Measurements from ENCODE around the gene SLC9B1.
"Not testable (repeated sequence)": the region's sequence is repeated elsewhere in the genome, so short reads cannot be mapped to it uniquely, and the experiment has no call there.

The SLC9B1 gene

GRCh38 chr4:102883278-102883677 is 136.2 kb downstream of the SLC9B1 start:
- DNase-seq (ENCODE audit: extremely low spot score): no peak
- TF ChIP-seq SP1 (IDR thresholded peaks at IDR 0.05) (no peak), ELF4 (IDR thresholded peaks at IDR 0.05) (no peak)
- POLR2A ChIA-PET: no interaction called here
- CTCF ChIA-PET: no interaction called here

- DNase-seq (ENCODE audit: extremely low spot score): no peak
- CTCF ChIA-PET: no interaction called here
- POLR2A ChIA-PET: no interaction called here
- no peak for TF ChIP-seq ARNT (IDR thresholded peaks at IDR 0.05)
- no peak for TF ChIP-seq PKNOX1 (IDR thresholded peaks at IDR 0.05)
- TF ChIP-seq BHLHE40 (IDR thresholded peaks at IDR 0.05; ENCODE audit: borderline replicate concordance): no peak
- TF ChIP-seq CTBP1 (IDR thresholded peaks at IDR 0.05; ENCODE audit: borderline replicate concordance): no peak
- TF ChIP-seq L3MBTL2 (conservative IDR thresholded peaks at IDR 0.05): no peak
- no peak for TF ChIP-seq SP1 (IDR thresholded peaks at IDR 0.05)
- TF ChIP-seq FOXM1 (IDR thresholded peaks at IDR 0.05; ENCODE audit: borderline replicate concordance): no peak
- TF ChIP-seq LEF1 (IDR thresholded peaks at IDR 0.05; ENCODE audit: borderline replicate concordance): no peak
Observed at GRCh38 chr4:102881343-102881742, 138.2 kb downstream of the SLC9B1 start.

- no peak for TF ChIP-seq BHLHE40 (IDR thresholded peaks at IDR 0.05; ENCODE audit: borderline replicate concordance)
- no peak for TF ChIP-seq NFRKB (IDR thresholded peaks at IDR 0.05)
- TF ChIP-seq PKNOX1 (IDR thresholded peaks at IDR 0.05): no peak
- TF ChIP-seq ZNF384 (IDR thresholded peaks at IDR 0.05): no peak
- TF ChIP-seq ARNT (IDR thresholded peaks at IDR 0.05): no peak
- TF ChIP-seq SUZ12 (IDR thresholded peaks at IDR 0.05): no peak
- TF ChIP-seq FOXM1 (IDR thresholded peaks at IDR 0.05; ENCODE audit: borderline replicate concordance): no peak
- TF ChIP-seq TARDBP (IDR thresholded peaks at IDR 0.05): no peak
- TF ChIP-seq L3MBTL2 (conservative IDR thresholded peaks at IDR 0.05): no peak
- no peak for TF ChIP-seq LEF1 (IDR thresholded peaks at IDR 0.05; ENCODE audit: borderline replicate concordance)
- TF ChIP-seq HDGF (IDR thresholded peaks at IDR 0.05; ENCODE audit: borderline replicate concordance): no peak
- TF ChIP-seq ELF4 (IDR thresholded peaks at IDR 0.05): no peak
- CTCF ChIA-PET: interaction anchor here (0.6 kb wide), 1 partner anchor 448 kb away, joined by 9 read pairs; no protein-coding TSS in a partner anchor
- no peak for DNase-seq (ENCODE audit: extremely low spot score)
- POLR2A ChIA-PET: no interaction called here
Observed at GRCh38 chr4:102878901-102879300, 140.6 kb downstream of the SLC9B1 start.

GRCh38 chr4:102878349-102878748 is 141.2 kb downstream of the SLC9B1 start:
- DNase-seq (ENCODE audit: extremely low spot score); POLR2A ChIA-PET: not testable (repeated sequence)
- CTCF ChIA-PET: interaction anchor here (0.6 kb wide), 2 partner anchors 10 to 447 kb away, joined by 3 to 9 read pairs; no protein-coding TSS in a partner anchor

GRCh38 chr4:102877477-102878106 is 141.9 kb downstream of the SLC9B1 start:
- CTCF ChIA-PET; DNase-seq (ENCODE audit: extremely low spot score): not testable (repeated sequence)
- POLR2A ChIA-PET: interaction anchor here (0.9 kb wide), 1 partner anchor 9 kb away, joined by 3 read pairs; the partner anchor contains the start of gene CISD2

GRCh38 chr4:102871772-102872171 is 147.7 kb downstream of the SLC9B1 start:
- CTCF ChIA-PET: no interaction called here
- no peak for DNase-seq (ENCODE audit: extremely low spot score)
- TF ChIP-seq FOXK2 (IDR thresholded peaks at IDR 0.05): no peak
- no peak for TF ChIP-seq HDGF (IDR thresholded peaks at IDR 0.05; ENCODE audit: borderline replicate concordance)
- no peak for TF ChIP-seq FOXA1 (IDR thresholded peaks at IDR 0.05)
- no peak for TF ChIP-seq ARNT (IDR thresholded peaks at IDR 0.05)
- no peak for TF ChIP-seq LEF1 (IDR thresholded peaks at IDR 0.05; ENCODE audit: borderline replicate concordance)
- no peak for TF ChIP-seq L3MBTL2 (conservative IDR thresholded peaks at IDR 0.05)
- TF ChIP-seq CTBP1 (IDR thresholded peaks at IDR 0.05; ENCODE audit: borderline replicate concordance): no peak
- TF ChIP-seq SUZ12 (IDR thresholded peaks at IDR 0.05): no peak
- TF ChIP-seq PKNOX1 (IDR thresholded peaks at IDR 0.05): no peak
- TF ChIP-seq SP1 (IDR thresholded peaks at IDR 0.05): no peak
- POLR2A ChIA-PET: interaction anchor here (0.5 kb wide), 1 partner anchor 47 kb away, joined by 4 read pairs; no protein-coding TSS in a partner anchor

GRCh38 chr4:102869569-102870197 is 149.8 kb downstream of the SLC9B1 start:
- DNase-seq (ENCODE audit: extremely low spot score): no peak
- CTCF ChIA-PET: no interaction called here
- TF ChIP-seq NFRKB (IDR thresholded peaks at IDR 0.05): no peak
- TF ChIP-seq LEF1 (IDR thresholded peaks at IDR 0.05; ENCODE audit: borderline replicate concordance): no peak
- TF ChIP-seq ARNT (IDR thresholded peaks at IDR 0.05): no peak
- POLR2A ChIA-PET: interaction anchor here (0.6 to 4.2 kb wide), 17 partner anchors 8 to 249 kb away, joined by 3 to 75 read pairs (median 4); partner anchors contain the start of genes MANBA, SLC9B2 and UBE2D3
